NCI-H2171 (cell line): ENCODE measurements around the gene KIRREL3.

Experiments used
- DNase-seq: peaks from one replicate; lab custom pipeline; 2025; lab: John Stamatoyannopoulos, UW

The KIRREL3 gene

DNA sequence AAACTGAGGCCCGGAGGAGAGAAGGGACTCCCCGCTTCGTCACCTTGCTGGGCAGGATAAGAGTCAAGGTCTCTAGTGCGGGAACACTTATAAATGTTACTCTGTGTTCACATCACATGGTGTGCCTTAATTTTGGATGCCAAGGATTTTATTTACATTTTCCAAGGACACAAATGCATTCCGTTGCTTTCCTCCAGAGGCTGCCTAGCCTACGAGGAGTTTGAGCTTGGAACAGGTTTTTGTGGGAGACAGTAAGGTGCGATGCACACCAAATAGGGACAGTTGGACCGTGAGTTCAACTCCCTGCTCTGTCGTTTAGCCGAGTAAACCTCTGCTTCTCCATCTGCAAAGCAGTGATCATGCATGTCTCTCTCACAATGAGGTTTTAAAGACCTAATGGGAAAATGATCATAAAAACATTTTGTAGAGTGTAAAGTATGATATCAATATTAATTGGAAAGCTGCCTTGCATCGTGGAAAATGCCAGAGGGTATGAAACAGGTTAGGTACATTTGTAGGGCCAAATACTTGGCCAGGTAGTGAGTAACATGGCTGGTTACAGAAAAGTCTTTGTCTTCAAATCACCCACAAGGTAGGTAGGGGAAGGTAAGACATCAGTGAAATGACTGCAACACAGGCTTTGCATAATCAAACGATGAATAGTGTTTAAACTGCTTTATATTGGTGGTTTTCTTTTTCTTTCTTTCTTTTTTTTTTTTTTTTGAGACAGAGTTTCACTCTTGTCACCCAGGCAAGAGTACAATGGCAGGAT lies 583.3 kb downstream of the KIRREL3 start:
- DNase-seq = no peak

DNA sequence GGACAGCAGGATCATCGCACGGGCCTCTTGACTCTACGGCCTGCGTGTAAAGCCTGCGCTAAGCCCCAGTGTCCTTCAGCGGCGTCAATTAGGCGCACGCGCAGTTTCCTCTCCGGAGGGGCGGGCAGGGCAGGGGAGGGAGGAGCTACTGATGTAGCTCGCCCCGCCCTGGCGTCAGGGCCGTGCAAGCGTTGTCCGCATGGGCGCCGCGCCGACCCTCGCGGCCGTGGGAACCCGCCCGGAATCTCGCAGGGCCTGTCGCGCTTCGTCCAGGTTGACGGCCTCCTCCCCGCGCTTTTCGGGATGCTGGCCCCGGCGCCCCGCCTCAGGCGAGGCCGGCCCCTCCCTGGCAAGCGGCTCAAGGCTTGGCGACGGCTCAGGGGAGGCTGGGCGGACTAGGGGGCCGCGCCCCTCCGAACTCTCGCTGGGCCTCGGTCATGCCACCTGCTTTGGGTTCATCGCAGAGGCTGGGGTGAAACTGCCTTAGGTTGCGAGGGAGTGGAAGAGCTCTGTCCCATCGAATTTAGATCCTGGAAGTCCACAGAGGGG lies 584.0 kb downstream of the KIRREL3 start:
- DNase-seq = peak; percentile 76

DNA sequence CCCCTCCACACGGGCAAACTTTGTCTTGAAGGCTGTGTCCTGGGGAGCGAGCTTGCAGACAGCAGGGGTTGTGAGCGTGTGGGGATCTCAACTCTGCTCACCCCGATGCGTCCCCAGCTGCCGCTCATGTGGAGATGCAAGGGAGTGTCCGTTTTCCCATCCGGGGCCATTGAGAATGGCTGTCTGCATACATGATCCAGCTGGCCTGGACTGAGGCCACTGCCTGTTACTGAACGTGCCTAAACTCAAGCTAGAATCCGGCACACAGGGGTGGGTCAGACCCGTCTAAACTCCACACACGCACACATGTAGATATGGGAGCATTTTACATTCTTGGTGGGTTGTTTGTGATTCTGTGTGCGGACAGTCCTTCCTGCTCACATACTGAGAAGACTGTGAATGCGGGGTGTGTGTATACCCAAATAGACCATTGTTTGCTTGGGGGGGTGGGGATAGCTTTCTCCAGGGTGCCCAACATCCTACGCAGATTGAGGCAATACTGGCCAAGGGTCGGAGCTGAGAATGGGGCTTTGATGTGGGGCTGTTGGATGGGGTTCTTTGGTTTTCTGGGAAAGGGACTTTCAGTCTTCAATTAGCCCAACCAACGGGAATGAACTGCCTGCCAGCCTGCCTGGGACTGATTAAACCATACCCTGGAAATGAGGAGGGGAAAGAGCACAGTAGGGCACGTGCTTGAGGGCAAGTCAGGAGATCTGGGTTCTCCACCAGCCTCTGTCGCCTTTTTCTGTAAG lies 584.7 kb downstream of the KIRREL3 start:
- no peak for DNase-seq

DNA sequence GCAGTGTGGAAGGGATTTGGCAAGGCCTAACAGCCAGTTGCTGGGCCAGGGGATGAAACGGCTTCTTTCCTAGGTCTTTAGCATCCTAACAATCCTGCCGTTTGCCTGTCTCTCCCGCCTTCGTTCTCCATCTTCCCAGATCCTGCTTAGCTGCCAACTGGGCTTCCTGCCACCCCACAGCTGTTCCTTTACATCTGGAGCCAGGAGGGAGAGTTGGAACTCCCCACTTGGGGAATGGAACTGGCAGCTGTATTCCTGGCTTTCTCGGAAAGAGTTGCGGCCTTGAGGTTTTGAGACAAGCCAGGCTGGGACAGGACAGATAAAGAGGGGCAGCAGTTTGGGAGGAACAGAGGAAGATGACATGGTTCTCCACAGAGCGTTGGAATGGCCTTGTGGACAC lies 585.4 kb downstream of the KIRREL3 start:
- DNase-seq = no peak

DNA sequence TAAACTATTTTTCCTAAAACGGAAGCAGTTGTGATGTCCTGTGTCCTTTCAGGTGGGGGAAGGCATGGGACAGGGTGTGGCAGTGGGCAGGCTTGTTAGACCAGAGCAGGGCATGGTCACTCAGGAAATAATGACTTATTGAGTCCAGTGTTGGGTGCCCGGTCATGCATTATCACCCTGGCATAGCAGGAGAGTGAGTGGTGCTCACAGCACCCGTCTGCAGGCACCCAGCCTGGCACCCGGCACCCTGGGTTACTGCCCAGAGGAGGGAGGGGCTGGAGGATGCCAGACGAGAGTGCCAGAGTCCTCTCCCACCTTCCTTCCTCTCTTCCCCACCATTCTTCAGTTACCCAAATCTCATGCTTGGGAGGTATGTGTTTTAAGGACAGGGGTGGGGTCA lies 586.0 kb downstream of the KIRREL3 start:
- DNase-seq = no peak

DNA sequence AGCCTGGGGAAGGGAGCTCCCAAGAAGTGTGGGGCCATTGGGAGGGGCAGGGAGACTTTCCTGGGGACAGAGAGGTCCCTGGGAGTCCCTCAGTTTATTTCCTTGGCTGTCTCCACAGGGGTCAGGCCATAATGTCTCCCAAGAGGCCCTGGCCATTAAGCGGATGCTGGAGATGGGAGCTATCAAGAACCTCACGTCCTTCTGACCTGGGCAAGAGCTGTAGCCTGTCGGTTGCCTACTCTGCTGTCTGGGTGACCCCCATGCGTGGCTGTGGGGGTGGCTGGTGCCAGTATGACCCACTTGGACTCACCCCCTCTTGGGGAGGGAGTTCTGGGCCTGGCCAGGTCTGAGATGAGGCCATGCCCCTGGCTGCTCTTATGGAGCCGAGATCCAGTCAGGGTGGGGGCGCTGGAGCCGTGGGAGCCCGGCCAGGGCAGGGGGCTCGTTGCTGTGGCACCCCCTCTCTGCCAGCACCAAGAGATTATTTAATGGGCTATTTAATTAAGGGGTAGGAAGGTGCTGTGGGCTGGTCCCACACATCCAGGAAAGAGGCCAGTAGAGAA lies 586.6 kb downstream of the KIRREL3 start:
- DNase-seq = no peak

DNA sequence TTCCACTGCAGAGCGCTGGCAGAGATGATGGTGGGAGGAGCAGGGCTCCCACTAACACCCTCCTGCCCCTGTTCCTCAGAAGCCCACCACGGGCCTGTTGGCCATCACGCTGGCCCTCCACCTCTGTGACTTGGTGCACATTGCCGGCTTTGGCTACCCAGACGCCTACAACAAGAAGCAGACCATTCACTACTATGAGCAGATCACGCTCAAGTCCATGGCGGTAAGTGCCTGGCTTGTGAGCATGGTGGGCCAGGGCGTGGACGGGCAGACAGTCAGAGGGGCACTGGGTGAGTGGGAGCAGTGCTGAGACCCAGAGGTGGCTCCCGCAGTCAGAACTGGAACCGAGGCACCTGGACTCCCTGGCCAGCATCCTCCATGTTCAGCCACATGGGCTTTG lies 587.1 kb downstream of the KIRREL3 start:
- DNase-seq = no peak

DNA sequence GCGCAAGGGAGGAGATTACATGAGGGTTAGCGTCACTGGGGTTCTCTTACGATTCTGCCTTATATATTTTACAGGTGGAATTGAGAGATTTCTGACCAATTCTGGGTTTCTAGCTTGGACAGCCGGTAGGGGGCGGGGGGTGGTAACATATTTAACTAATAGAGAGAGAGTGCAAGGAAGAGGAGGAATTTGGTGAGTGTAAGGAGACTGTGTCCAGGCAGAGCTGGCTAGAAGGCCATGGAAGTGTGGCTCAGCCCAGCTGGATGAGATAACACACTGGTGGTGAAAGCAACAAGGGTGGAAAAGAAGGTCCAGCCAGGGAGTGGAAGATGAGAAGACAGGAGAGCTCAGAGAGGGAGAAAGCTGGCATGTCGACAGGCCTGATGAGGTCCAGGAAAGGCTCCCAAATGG lies 588.6 kb downstream of the KIRREL3 start:
- no peak for DNase-seq

DNA sequence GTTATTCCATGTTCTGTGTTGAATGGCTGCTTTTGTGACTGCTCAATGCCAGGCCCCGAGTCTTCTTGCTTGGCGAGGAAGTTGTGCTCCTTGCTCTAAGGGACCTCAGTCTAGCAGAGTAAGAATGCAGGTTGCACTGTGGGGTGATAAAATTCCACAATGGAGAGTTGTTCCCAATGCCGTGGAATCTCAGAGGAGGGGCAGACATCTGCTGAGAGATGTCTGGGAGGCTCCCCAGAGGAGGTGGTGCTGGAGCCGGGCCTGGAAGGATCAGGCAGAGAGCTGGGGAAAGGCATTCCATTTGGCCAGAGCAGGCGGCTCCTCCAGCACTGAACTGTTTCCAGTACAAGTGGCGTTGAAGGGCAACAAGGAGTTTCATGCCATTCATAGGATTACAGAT lies 589.9 kb downstream of the KIRREL3 start:
- DNase-seq = no peak

DNA sequence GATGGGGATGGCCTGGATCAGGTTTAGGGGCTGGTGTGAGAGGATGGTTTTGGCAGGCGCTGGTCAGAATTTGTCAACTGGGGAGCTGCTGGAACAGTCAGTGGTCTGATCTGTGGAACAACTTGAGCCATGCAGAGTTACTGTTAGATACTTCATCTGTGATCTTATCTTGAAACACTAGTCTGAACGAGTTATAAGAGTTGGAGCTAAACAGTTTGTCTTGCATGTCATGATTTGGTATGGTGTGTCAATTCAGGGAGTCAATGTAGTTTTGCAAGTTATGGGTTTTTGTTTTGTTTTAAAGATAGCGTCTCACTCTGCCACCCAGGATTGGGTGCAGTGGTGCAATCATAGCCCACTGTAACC lies 591.0 kb downstream of the KIRREL3 start:
- DNase-seq = no peak

DNA sequence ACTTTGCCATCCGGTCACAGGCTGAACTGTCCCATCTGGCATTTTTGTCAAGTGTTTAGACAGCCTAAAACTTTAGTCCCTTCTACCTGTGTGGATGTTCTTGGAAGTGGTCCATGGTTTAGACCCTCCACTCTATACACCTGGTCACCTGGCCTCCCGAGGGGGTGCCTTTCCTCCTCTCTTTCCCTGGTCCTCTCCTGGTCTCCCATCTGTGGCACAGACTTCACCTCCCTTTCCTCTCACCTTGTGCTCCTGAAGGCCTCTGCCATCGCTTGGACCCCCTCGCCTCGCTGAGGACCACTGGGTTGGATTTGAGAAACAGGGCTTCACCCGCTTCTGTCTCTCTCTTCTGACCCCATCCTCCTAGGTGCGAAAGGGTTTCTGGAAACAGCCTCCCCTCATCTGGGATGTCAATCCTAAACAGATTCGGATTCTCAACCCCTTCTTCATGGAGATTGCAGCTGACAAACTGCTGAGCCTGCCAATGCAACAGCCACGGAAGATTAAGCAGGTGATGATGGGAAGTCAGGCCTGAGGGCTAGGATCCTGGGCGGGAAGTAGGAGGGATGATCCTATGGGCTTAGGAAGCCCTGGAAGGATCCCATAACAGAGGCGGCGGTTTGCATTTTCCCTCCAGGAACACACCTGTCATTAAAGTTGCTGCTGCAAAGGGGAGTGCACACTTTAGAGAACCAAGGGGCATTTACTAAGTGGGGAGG lies 591.5 kb downstream of the KIRREL3 start:
- no peak for DNase-seq

DNA sequence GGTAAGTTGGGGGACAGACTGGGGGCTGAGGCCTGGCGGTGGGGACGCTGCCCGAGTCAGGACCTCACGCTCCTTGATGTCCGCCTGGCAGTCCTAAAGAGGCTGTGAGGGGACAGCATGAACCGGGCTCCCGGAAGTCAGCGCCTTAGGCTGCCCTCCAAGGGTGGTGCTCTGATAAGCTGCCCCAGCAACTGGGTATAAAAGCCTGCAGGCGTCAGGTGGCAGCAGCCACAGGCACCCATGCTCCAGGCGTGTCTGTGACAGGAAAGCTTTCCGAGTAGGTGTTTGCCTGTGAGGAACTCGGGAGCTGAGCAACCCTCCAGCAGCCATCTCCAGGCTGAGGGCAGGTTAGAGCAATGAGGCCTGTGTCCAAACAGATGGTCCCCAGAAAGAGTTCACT lies 592.1 kb downstream of the KIRREL3 start:
- DNase-seq = no peak

DNA sequence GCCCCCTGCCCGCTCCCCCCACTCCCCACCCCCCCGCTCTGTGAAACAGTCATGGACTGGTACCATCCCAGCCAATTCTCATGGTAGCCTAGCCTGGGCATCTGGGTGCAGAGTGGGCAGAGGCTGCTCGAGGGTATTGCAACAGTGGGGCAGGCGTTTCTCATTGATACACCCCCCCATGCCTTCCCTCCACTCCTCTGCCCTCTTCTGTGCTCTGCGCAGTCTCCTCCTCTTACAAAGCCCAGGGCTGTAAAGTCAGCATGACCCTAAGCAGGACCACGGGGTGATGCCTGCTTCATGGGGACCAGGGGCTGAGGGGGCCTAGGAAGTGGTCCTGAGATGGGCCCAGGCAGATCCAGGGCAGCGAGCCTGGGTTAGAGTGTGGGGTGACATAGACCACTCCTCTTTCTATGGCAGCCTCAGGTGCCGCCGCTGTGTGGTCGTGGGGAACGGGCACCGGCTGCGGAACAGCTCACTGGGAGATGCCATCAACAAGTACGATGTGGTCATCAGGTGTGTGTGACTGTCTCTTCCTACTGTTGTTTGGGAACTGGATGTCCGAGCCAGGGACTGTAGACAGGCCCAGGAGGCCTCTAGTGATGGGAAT lies 592.8 kb downstream of the KIRREL3 start:
- DNase-seq = no peak

DNA sequence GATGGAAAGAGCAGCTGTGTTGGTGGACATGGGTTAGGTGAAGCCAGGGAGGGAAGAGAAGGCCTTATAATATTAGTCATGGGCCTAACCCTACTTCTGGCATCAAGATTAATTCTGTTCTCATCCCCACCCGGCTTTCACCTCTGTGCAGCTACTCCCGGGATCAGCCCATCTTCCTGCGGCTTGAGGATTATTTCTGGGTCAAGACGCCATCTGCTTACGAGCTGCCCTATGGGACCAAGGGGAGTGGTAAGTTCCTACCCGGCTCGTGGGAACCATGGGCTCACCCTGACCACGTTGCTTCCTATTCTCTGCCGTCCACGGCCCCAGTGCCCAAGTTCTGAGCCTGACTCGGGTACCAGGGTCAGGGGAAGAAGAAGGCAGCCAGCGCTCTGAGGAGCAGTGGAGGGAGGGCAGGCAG lies 593.5 kb downstream of the KIRREL3 start:
- DNase-seq = no peak

DNA sequence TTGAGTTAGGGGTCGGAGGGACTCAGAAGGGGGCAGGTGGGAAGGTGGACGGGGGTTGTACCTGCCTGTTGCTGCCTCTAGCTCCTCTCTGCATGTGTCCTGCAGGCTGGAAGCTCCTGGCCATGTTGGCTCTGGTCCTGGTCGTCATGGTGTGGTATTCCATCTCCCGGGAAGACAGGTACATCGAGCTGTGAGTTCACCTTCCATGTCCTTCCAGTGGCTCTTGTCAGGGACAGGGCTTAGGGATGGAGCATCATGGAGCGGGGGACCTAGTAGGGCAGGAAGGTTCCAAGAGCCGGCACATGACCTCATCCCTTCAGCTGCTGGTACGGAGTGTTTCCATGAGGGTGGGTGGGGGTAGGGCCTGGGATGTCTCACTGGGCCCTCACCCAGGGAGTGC lies 594.2 kb downstream of the KIRREL3 start:
- DNase-seq = no peak

DNA sequence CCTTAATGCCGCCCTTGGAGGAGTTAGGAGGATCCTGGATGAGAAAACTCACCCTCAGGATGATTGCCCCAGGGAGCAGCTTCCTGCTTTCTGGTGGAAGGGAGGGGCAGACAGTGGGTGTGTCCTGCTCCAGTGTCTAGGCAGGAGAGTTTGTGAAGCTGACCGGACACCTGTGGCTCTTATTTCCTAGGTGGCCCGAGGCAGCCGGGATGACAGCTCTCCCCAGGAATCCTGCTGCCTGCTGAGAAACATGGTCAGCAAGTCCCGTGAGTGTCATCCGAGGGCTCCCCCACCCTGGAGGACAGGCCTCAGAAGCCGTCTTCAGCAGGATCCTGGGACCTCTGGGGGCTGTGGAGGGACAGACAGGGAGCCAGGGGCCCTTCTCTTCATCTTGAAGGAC lies 594.7 kb downstream of the KIRREL3 start:
- DNase-seq = no peak

DNA sequence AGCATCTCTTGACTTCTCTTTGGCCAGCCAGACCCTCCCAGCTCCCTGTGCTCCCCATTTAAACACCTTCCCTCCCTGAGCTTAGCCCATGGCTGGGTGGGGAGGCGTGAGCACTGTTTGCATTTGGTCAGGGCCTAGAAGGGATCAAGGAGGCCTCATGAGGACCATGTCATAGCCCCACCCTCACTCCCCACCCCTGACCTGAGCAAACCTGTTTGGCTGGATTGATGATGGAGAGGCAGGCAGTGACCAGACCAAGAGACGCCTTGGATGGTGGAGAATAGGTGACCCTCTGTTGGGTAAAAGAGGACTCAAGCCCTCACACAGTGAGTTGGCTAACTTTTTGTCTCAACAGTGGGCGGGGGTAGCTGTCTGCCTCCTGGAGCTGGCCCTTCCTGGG lies 595.2 kb downstream of the KIRREL3 start:
- no peak for DNase-seq

DNA sequence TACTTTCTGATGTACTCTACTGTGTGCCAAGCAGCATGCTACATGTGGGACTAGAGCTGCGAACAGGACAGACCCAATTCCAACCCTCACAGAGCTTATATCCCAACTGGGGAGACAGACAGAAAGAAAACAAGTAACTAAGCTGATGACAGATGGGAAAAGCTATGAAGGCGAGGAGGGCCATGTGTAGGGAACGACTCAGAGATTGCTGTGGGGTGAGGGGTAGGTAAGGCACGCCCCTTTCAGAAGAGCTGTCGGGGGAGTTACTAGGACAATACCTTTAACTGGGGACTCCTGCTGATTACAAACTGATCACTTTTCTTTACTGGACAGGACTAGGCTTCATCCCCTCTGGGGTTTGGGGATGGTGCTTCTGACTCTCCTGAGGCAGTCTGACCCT lies 596.2 kb downstream of the KIRREL3 start:
- no peak for DNase-seq

DNA sequence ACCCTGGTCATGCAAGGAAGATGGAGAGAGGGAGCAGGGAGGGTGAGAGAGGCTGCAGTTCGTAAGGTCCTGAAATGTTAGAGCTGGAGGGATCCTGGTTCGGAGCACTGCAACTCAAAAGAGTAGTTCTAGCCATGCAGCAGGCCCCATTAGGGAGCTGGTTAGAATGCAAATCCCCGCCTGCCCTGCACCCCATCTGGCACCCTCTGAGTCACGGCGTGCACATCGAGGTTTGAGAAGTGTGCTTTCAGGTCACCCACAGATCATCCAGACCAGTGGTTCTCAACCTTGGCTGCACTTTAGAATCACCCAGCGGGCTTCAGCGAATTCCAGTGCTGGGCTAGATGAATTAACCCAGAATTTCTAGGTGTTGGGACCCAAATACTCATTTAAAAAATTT lies 596.9 kb downstream of the KIRREL3 start:
- no peak for DNase-seq

DNA sequence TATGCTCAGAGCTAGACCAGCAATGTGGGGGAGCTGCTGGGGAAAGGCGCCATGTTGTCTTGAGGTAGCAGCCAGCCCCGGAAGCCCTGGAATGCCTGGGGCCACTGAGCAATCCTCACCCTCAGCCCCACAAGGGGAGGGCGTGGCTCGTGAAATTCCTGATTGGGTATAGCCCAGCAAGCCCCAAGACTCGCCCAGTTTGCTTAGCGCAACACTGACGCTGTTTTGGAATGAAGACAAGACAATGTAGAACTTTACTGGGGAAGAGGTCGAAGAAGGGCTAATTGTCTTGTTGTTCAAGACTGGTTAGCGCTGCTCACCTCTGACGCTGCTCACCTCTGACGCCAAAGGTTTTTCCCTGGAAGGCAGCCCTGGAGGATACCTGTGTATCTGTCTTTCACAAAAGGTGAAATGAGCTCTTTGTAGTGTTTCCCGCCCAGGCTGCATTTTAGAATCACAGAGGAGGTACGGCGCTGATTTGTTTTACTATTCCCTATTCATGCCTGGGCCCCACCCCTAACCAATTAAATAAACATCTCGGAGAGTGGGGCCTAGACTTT lies 597.5 kb downstream of the KIRREL3 start:
- no peak for DNase-seq

DNA sequence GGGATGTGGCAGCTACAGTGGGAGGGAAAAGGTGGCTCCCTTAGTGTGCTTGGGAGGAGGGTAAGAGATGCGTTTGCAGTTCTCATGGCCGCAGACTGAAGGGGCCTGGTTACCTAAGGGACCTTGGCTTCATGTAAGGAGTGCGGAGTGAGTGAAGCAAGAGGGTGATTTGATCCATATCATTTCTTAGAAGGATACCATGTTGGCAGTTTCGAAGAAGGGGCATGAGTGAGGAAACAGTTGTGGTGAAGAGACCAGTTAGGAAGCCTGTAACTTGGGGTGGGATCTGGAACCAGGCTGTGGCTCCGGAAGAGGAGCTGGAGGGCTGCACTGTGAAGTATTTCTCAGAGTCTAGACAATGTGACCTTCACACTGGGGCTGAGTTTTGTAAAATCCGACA lies 600.1 kb downstream of the KIRREL3 start:
- DNase-seq = no peak

DNA sequence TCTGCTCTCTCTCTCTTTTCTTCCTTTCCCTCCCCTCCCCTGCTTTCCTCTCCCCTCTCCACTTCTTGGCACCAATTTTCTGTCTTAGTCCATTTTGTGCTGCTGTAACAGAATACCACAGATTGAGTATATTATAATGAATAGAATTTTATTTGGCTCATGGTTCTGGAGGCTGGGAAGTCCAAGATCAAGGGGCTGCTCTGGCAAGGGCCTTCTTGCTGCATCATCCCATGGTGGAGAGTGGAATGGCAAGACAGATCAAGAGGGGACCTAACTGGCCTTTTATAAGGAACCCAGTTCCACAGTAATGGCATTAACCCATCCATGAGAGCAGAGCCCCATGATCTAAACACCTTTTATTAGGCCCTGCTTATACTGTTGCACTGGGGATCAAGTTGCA lies 600.6 kb downstream of the KIRREL3 start:
- DNase-seq = no peak
